ENCODE data around the gene UGT1A9. TPM values are rescaled to one million over a fixed set of nuclear protein-coding genes. Genes with fewer than 3 reads are reported as not detected.
"Not testable (repeated sequence)": the region's sequence is repeated elsewhere in the genome, so short reads cannot be mapped to it uniquely, and the experiment has no call there.

UGT1A9 gene
- total and polyA plus RNA-seq, 2 experiments from 2014 or later, result 9.6 to 12.6 TPM

- H3K79me2 ChIP-seq, result no peaks in the 10 kb centered on the region
- H3K4me2 ChIP-seq, result no peak overlapping the region
- TF ChIP-seq EZH2 (IDR thresholded peaks at IDR 0.05; ENCODE audit: borderline replicate concordance), result no peak
- TF ChIP-seq CTCF (IDR thresholded peaks at IDR 0.05; ENCODE audit: poor library complexity), result no peak
- no peak for TF ChIP-seq EZH2phosphoT487 (IDR thresholded peaks at IDR 0.05; ENCODE audit: low read depth, severe bottlenecking, unreplicated experiment)
- no peak overlapping the region for H3K27ac ChIP-seq
- H3K27me3 ChIP-seq, result no peaks in the 10 kb centered on the region
- no peaks in the 10 kb centered on the region for H3K9me3 ChIP-seq (ENCODE audit: low read depth)
- no peaks in the 10 kb centered on the region for H3K4me1 ChIP-seq (ENCODE audit: insufficient read depth)
- H3K9me2 ChIP-seq (replicated peaks; ENCODE audit: insufficient read depth), result no peaks in the 10 kb centered on the region
- H4K20me1 ChIP-seq (ENCODE audit: insufficient read depth, poor library complexity, severe bottlenecking), result no peaks in the 10 kb centered on the region
- H3K4me3 ChIP-seq, result no peak overlapping the region
- no peaks in the 10 kb centered on the region for H3K36me3 ChIP-seq (replicated peaks; ENCODE audit: insufficient read depth, low read depth)
- no peak overlapping the region for H2AFZ ChIP-seq
- DNase-seq (ENCODE audit: low spot score), result no peak
Observed at GRCh38 chr2:233639860-233640259, 31.8 kb upstream of the UGT1A9 start.

GRCh38 chr2:233643128-233643527 is 28.6 kb upstream of the UGT1A9 start:
- no peaks in the 10 kb centered on the region for H3K27me3 ChIP-seq
- no peaks in the 10 kb centered on the region for H4K20me1 ChIP-seq (ENCODE audit: insufficient read depth, poor library complexity, severe bottlenecking)
- no peaks in the 10 kb centered on the region for H3K9me2 ChIP-seq (replicated peaks; ENCODE audit: insufficient read depth)
- H3K27ac ChIP-seq, result no peak overlapping the region
- H3K4me2 ChIP-seq, result no peak overlapping the region
- WGBS (ENCODE audit: low lambda C conversion rate, missing lambda C conversion rate), result 87% methylated on average over 1 of the region's 1 CpG
- no peaks in the 10 kb centered on the region for H3K9me3 ChIP-seq (ENCODE audit: low read depth)
- no peak overlapping the region for H3K4me3 ChIP-seq
- H3K79me2 ChIP-seq, result no peaks in the 10 kb centered on the region
- TF ChIP-seq EZH2 (IDR thresholded peaks at IDR 0.05; ENCODE audit: borderline replicate concordance) (no peak), EZH2phosphoT487 (IDR thresholded peaks at IDR 0.05; ENCODE audit: low read depth, severe bottlenecking, unreplicated experiment) (no peak), CTCF (IDR thresholded peaks at IDR 0.05; ENCODE audit: poor library complexity) (peak; percentile 8)
- H2AFZ ChIP-seq, result no peak overlapping the region
- no peaks in the 10 kb centered on the region for H3K4me1 ChIP-seq (ENCODE audit: insufficient read depth)
- no peaks in the 10 kb centered on the region for H3K36me3 ChIP-seq (replicated peaks; ENCODE audit: insufficient read depth, low read depth)
- DNase-seq (ENCODE audit: low spot score), result peak; percentile 3

- 90% methylated on average over 3 of the region's 3 CpGs for WGBS (ENCODE audit: low lambda C conversion rate, missing lambda C conversion rate)
- not testable (repeated sequence) for DNase-seq (ENCODE audit: low spot score)
Observed at GRCh38 chr2:233646033-233646432, 25.7 kb upstream of the UGT1A9 start.

GRCh38 chr2:233650981-233651380 is 20.7 kb upstream of the UGT1A9 start:
- H3K36me3 ChIP-seq (replicated peaks; ENCODE audit: insufficient read depth, low read depth), result no peaks in the 10 kb centered on the region
- no peak overlapping the region for H2AFZ ChIP-seq
- DNase-seq (ENCODE audit: low spot score), result no peak
- no peaks in the 10 kb centered on the region for H3K9me2 ChIP-seq (replicated peaks; ENCODE audit: insufficient read depth)
- H3K27me3 ChIP-seq, result no peaks in the 10 kb centered on the region
- H4K20me1 ChIP-seq (ENCODE audit: insufficient read depth, poor library complexity, severe bottlenecking), result no peaks in the 10 kb centered on the region
- no peak for TF ChIP-seq EZH2phosphoT487 (IDR thresholded peaks at IDR 0.05; ENCODE audit: low read depth, severe bottlenecking, unreplicated experiment)
- no peak for TF ChIP-seq EZH2 (IDR thresholded peaks at IDR 0.05; ENCODE audit: borderline replicate concordance)
- no peak for TF ChIP-seq CTCF (IDR thresholded peaks at IDR 0.05; ENCODE audit: poor library complexity)
- no peak overlapping the region for H3K4me2 ChIP-seq
- no peaks in the 10 kb centered on the region for H3K79me2 ChIP-seq
- no peak overlapping the region for H3K4me3 ChIP-seq
- H3K27ac ChIP-seq, result no peak overlapping the region
- H3K9me3 ChIP-seq (ENCODE audit: low read depth), result no peaks in the 10 kb centered on the region
- H3K4me1 ChIP-seq (ENCODE audit: insufficient read depth), result no peaks in the 10 kb centered on the region
- 85% methylated on average over 4 of the region's 4 CpGs for WGBS (ENCODE audit: low lambda C conversion rate, missing lambda C conversion rate)

More at GRCh38 chr2:233646033-233646432, 25.7 kb upstream of the UGT1A9 start:
- not testable (repeated sequence) for H3K9me2 ChIP-seq (replicated peaks; ENCODE audit: insufficient read depth); H3K4me1 ChIP-seq (ENCODE audit: insufficient read depth); H2AFZ ChIP-seq; H3K4me3 ChIP-seq; H4K20me1 ChIP-seq (ENCODE audit: insufficient read depth, poor library complexity, severe bottlenecking); H3K4me2 ChIP-seq; H3K79me2 ChIP-seq; H3K9me3 ChIP-seq (ENCODE audit: low read depth); H3K27ac ChIP-seq; H3K36me3 ChIP-seq (replicated peaks; ENCODE audit: insufficient read depth, low read depth); H3K27me3 ChIP-seq

Data from hepatocyte (in vitro differentiated cells).